Calu3 (cell line): Measurements from ENCODE around the gene FOXC2. TPM values are rescaled to one million over a fixed set of nuclear protein-coding genes. Genes with fewer than 3 reads are reported as not detected.

ENCODE experiments used
- BruUV-seq: library from RNA; stranded (reverse); fragments of 400-500 nt; replicated peaks from 2 replicates; lab custom pipeline; 2021; lab: Mats Ljungman, UMichigan
- CTCF ChIA-PET: fragments of 300-600 bp; sonication (Branson Sonifier 250); formaldehyde crosslinking; loops from one replicate; lab custom pipeline; 2022; ENCODE audit warnings: antibody characterized with exemption; lab: Charles Lee
- DNase-seq: peaks from one replicate; pipeline ENCODE4 v3.0.0; 2022
- H3K27ac Mint-ChIP-seq: one replicate; pipeline ENCODE4 v1.8.0; 2022; ENCODE audit warnings: mixed read lengths; ENCODE audit not compliant: unreplicated experiment
- H3K27me3 Mint-ChIP-seq: one replicate; pipeline ENCODE4 v1.8.0; 2022; ENCODE audit warnings: mixed read lengths; ENCODE audit not compliant: unreplicated experiment
- H3K36me3 Mint-ChIP-seq: one replicate; pipeline ENCODE4 v1.8.0; 2022; ENCODE audit warnings: mild to moderate bottlenecking, moderate library complexity, mixed read lengths; ENCODE audit not compliant: insufficient read depth, unreplicated experiment
- H3K4me1 Mint-ChIP-seq: one replicate; pipeline ENCODE4 v1.8.0; 2022; ENCODE audit warnings: mild to moderate bottlenecking, low read depth, mixed read lengths; ENCODE audit not compliant: unreplicated experiment
- H3K4me3 Mint-ChIP-seq: one replicate; pipeline ENCODE4 v1.8.0; 2022; ENCODE audit warnings: mild to moderate bottlenecking, low read depth, moderate library complexity, mixed read lengths; ENCODE audit not compliant: unreplicated experiment
- H3K9me3 Mint-ChIP-seq: one replicate; pipeline ENCODE4 v1.8.0; 2022; ENCODE audit warnings: low read depth, mixed read lengths; ENCODE audit not compliant: unreplicated experiment
- intact Hi-C: fragments of 100-400 bp; cut with micrococcal nuclease; formaldehyde crosslinking; loops from one replicate; pipeline ENCODE4 v1.10.0; 2022; ENCODE audit not compliant: unreplicated experiment
- total RNA-seq: library from RNA; stranded (reverse); gene quantifications from 2 replicates; pipeline ENCODE4 v1.2.3, GENCODE V29; 2022
- TF ChIP-seq, protein P1 (sequence below): fragments of 200-600 bp; IDR thresholded peaks from one replicate; pipeline ENCODE4 v1.8.0; 2022; ENCODE audit warnings: antibody characterized with exemption; ENCODE audit not compliant: unreplicated experiment

Gene FOXC2
- total RNA-seq, 1 experiment from 2014 or later: 10.9 TPM

DNA sequence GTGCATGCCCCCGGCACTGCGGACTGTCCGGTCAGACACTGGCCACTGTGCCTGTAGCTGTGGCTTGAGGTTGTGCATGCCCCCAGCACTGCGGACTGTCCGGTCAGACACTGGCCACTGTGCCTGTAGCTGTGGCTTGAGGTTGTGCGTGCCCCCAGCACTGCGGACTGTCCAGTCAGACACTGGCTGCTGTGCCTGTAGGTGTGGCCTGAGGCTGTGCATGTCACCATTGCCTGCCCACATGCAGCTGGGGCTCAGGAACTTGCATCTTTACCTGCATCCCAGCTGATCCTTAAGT lies 16.8 kb upstream of the FOXC2 start:
- Mint-ChIP-seq H3K27ac (no peak overlapping the region), H3K27me3 (no peaks in the 10 kb centered on the region), H3K4me3 (no peak overlapping the region), H3K9me3 (no peaks in the 10 kb centered on the region), H3K4me1 (no peaks in the 10 kb centered on the region), H3K36me3 (peaks cover 34% of the 10 kb centered on the region)
- intact Hi-C loops: no loop called here
- CTCF ChIA-PET: no interaction called here
- TF ChIP-seq, protein P1, sequence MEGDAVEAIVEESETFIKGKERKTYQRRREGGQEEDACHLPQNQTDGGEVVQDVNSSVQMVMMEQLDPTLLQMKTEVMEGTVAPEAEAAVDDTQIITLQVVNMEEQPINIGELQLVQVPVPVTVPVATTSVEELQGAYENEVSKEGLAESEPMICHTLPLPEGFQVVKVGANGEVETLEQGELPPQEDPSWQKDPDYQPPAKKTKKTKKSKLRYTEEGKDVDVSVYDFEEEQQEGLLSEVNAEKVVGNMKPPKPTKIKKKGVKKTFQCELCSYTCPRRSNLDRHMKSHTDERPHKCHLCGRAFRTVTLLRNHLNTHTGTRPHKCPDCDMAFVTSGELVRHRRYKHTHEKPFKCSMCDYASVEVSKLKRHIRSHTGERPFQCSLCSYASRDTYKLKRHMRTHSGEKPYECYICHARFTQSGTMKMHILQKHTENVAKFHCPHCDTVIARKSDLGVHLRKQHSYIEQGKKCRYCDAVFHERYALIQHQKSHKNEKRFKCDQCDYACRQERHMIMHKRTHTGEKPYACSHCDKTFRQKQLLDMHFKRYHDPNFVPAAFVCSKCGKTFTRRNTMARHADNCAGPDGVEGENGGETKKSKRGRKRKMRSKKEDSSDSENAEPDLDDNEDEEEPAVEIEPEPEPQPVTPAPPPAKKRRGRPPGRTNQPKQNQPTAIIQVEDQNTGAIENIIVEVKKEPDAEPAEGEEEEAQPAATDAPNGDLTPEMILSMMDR: no peak
- DNase-seq: no peak
- no TSS peak for BruUV-seq

DNA sequence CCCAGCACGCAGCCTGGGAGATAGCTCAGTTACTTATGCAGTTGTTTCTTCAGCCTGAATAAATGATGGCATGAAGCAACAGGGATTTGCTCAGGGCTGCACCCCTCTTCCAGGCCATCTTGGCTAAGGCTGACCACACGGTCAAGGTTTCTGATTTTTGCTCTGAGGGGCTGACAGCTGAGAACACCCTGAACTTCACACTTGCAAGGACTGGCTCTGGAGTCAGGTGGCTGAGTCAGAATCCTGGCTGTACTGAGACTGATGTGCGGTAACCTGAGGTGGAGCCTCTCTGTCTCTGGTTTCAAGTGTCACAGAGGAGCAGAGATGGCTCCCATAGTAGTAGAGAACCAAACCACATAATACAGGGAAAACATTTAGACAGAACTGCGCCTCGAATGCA lies 16.3 kb upstream of the FOXC2 start:
- no peak overlapping the region for H3K27ac Mint-ChIP-seq
- no peaks in the 10 kb centered on the region for H3K4me1 Mint-ChIP-seq
- no TSS peak for BruUV-seq
- intact Hi-C loops: no loop called here
- peaks cover 37% of the 10 kb centered on the region for H3K36me3 Mint-ChIP-seq
- TF ChIP-seq, protein P1: no peak
- DNase-seq: no peak
- CTCF ChIA-PET: no interaction called here
- no peak overlapping the region for H3K4me3 Mint-ChIP-seq
- H3K9me3 Mint-ChIP-seq: no peaks in the 10 kb centered on the region
- H3K27me3 Mint-ChIP-seq: no peaks in the 10 kb centered on the region

DNA sequence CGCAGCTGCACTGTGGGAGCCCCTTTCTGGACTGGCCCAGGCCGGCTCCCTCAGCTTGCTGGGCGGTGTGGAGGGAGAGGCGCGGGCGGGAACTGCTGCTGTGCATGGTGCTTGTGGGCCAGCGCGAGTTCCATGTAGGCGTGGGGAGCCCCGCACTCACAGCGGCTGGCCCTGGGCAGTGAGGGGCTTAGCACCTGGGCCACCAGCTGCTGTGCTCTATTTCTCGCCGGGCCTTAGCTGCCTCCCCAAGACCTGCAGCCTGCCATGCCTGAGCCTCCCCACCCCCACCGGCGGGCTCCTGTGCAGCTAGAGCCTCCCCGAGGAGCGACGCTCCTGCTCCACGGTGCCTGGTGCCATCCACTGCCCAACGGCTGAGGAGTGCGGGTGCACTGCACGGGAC lies 13.3 kb upstream of the FOXC2 start:
- CTCF ChIA-PET: no interaction called here
- Mint-ChIP-seq H3K27ac (no peak overlapping the region), H3K27me3 (peaks cover 6% of the 10 kb centered on the region), H3K4me3 (peak overlapping the region; percentile 92), H3K9me3 (no peaks in the 10 kb centered on the region), H3K4me1 (no peaks in the 10 kb centered on the region), H3K36me3 (peaks cover 29% of the 10 kb centered on the region)
- DNase-seq: no peak
- TF ChIP-seq, protein P1: no peak
- no TSS peak for BruUV-seq
- intact Hi-C loops: no loop called here

DNA sequence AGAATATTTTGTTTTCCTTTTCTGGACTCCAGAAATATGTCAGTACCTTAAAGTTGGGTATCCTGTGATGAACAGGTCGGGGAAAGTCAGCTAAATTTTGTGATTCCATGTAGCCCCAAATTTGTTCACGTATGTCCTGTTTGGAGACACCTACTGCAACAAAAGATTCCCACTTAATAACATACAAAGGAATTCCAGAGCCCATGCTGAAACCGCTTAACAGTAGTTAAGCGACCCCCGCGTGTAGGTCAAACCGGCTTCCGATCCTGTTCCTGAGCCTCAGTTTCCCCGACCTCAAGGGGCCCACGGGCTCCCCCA lies 12.1 kb upstream of the FOXC2 start:
- Mint-ChIP-seq H3K36me3 (peaks cover 29% of the 10 kb centered on the region), H3K4me3 (peak overlapping the region; percentile 92), H3K27ac (peak overlapping the region; percentile 96), H3K27me3 (peaks cover 14% of the 10 kb centered on the region), H3K9me3 (no peaks in the 10 kb centered on the region), H3K4me1 (no peaks in the 10 kb centered on the region)
- CTCF ChIA-PET: interaction anchor here (1.0 kb wide), 1 partner anchor 508 kb away, joined by 3 read pairs; no protein-coding TSS in a partner anchor
- DNase-seq: no peak
- TF ChIP-seq, protein P1: no peak
- no TSS peak for BruUV-seq
- intact Hi-C loops: no loop called here
